Glutamatergic neuron (in vitro differentiated cells): ENCODE results near the gene CHTF18. TPM values are rescaled to one million over a fixed set of nuclear protein-coding genes. Genes with fewer than 3 reads are reported as not detected.
A peak's percentile ranks its signal among the peaks of the same experiment; 100 is the strongest.

Experiments used
- DNase-seq: peaks from one replicate; pipeline ENCODE4 v3.0.0; 2022
- H3K27ac Mint-ChIP-seq: one replicate; pipeline ENCODE4 v1.8.0; 2020; ENCODE audit warnings: mild to moderate bottlenecking, mixed read lengths, inconsistent platforms; ENCODE audit not compliant: unreplicated experiment
- H3K27me3 Mint-ChIP-seq: one replicate; pipeline ENCODE4 v1.8.0; 2020; ENCODE audit warnings: mild to moderate bottlenecking, moderate library complexity, mixed read lengths, inconsistent platforms; ENCODE audit not compliant: unreplicated experiment
- H3K36me3 Mint-ChIP-seq: one replicate; pipeline ENCODE4 v1.8.0; 2020; ENCODE audit warnings: mild to moderate bottlenecking, mixed read lengths, inconsistent platforms; ENCODE audit not compliant: unreplicated experiment
- H3K4me1 Mint-ChIP-seq: one replicate; pipeline ENCODE4 v1.8.0; 2020; ENCODE audit warnings: mild to moderate bottlenecking, low read depth, mixed read lengths, inconsistent platforms; ENCODE audit not compliant: unreplicated experiment
- H3K4me3 Mint-ChIP-seq: one replicate; pipeline ENCODE4 v1.8.0; 2020; ENCODE audit warnings: mild to moderate bottlenecking, mixed read lengths, inconsistent platforms; ENCODE audit not compliant: unreplicated experiment
- H3K9me3 Mint-ChIP-seq: one replicate; pipeline ENCODE4 v1.8.0; 2020; ENCODE audit warnings: mild to moderate bottlenecking, moderate library complexity, mixed read lengths, inconsistent platforms; ENCODE audit not compliant: unreplicated experiment
- CTCF ChIP-seq: fragments of 200-600 bp; sonication (generic); IDR thresholded peaks from one replicate; pipeline ENCODE4 v1.5.0; 2021; ENCODE audit not compliant: partially characterized antibody, unreplicated experiment
- total RNA-seq: library from RNA; stranded (reverse); fragmentation: NEBNext Ultra II Directional; extraction: Animal tissue kit (Norgen Biotek cat#: 25700); gene quantifications from one replicate; pipeline ENCODE4 v1.2.1, GENCODE V29; 2021; ENCODE audit not compliant: unreplicated experiment

The CHTF18 gene
- total RNA-seq, 1 donor from 2014 or later: 49.2 TPM

- peak; percentile 83 for TF ChIP-seq CTCF
- no peak overlapping the region for H3K27ac Mint-ChIP-seq
- DNase-seq: peak; percentile 85
- H3K4me3 Mint-ChIP-seq: no peak overlapping the region
- no peaks in the 10 kb centered on the region for H3K36me3 Mint-ChIP-seq
- H3K9me3 Mint-ChIP-seq: peaks cover under 1% of the 10 kb centered on the region
- no peaks in the 10 kb centered on the region for H3K27me3 Mint-ChIP-seq
- no peaks in the 10 kb centered on the region for H3K4me1 Mint-ChIP-seq
These were observed 2.6 kb upstream of the CHTF18 start for GRCh38 chr16:785563-786535.

GRCh38 chr16:787321-787966 is 976 bp upstream of the CHTF18 start:
- no peak for TF ChIP-seq CTCF
- peaks cover 5% of the 10 kb centered on the region for H3K9me3 Mint-ChIP-seq
- H3K27ac Mint-ChIP-seq: peak overlapping the region; percentile 69
- DNase-seq: no peak
- peak overlapping the region; percentile 85 for H3K4me3 Mint-ChIP-seq
- H3K4me1 Mint-ChIP-seq: no peaks in the 10 kb centered on the region
- H3K27me3 Mint-ChIP-seq: peaks cover 5% of the 10 kb centered on the region
- H3K36me3 Mint-ChIP-seq: no peaks in the 10 kb centered on the region

- peak within 1 kb of the TSS; percentile 85 for H3K4me3 Mint-ChIP-seq
- no peak for TF ChIP-seq CTCF
- peaks cover 5% of the 10 kb centered on the region for H3K27me3 Mint-ChIP-seq
- no peaks in the 10 kb centered on the region for H3K36me3 Mint-ChIP-seq
- H3K9me3 Mint-ChIP-seq: peaks cover 5% of the 10 kb centered on the region
- no peaks in the 10 kb centered on the region for H3K4me1 Mint-ChIP-seq
- H3K27ac Mint-ChIP-seq: peak within 1 kb of the TSS; percentile 69
- no peak for DNase-seq
These were observed 432 bp upstream of the CHTF18 start, which contains the start of gene RPUSD1 for GRCh38 chr16:787978-788398. TSS of gene RPUSD1 (minus strand) at chr16:788381. CDS start at chr16:787737, 644 bp downstream.

- no peaks in the 10 kb centered on the region for H3K36me3 Mint-ChIP-seq
- peaks cover 5% of the 10 kb centered on the region for H3K9me3 Mint-ChIP-seq
- H3K4me1 Mint-ChIP-seq: no peaks in the 10 kb centered on the region
- no peak overlapping the region for H3K4me3 Mint-ChIP-seq
- no peak overlapping the region for H3K27ac Mint-ChIP-seq
- TF ChIP-seq CTCF: no peak
- DNase-seq: no peak
- peaks cover 5% of the 10 kb centered on the region for H3K27me3 Mint-ChIP-seq
These were observed 901 bp downstream of the CHTF18 start for GRCh38 chr16:789191-789850.
